Skeletal muscle tissue (tissue), 4 donors: ENCODE results near the gene RPL35A. TPM values are rescaled to one million over a fixed set of nuclear protein-coding genes. Genes with fewer than 3 reads are reported as not detected.
"Not testable (repeated sequence)": the region's sequence is repeated elsewhere in the genome, so short reads cannot be mapped to it uniquely, and the experiment has no call there.

Experiments used
- H3K27ac ChIP-seq: one replicate; pipeline ENCODE4 v1.7.0; 2013; ENCODE audit warnings: mild to moderate bottlenecking, low read depth, low read length, inconsistent platforms
- H3K27me3 ChIP-seq, 3 donors: one replicate each; pipeline ENCODE4 v1.7.0; 2013; ENCODE audit warnings: low read length in 3 of 3; ENCODE audit not compliant: control insufficient read depth in 3 of 3, insufficient read depth in 3 of 3
- H3K36me3 ChIP-seq, 3 donors: one replicate each; pipeline ENCODE4 v1.7.0; 2013; ENCODE audit warnings: low read length in 3 of 3; ENCODE audit not compliant: control insufficient read depth in 3 of 3, insufficient read depth in 3 of 3
- H3K4me1 ChIP-seq, 3 donors: one replicate each; pipeline ENCODE4 v1.7.0; 2013; ENCODE audit warnings: low read length in 3 of 3, mild to moderate bottlenecking in 3 of 3; ENCODE audit not compliant: control insufficient read depth in 3 of 3, insufficient read depth in 3 of 3
- H3K4me3 ChIP-seq, 3 donors: one replicate each; pipeline ENCODE4 v1.7.0; 2013; ENCODE audit warnings: low read length in 3 of 3
- H3K9ac ChIP-seq, 3 donors: one replicate each; pipeline ENCODE4 v1.7.0; 2013; ENCODE audit warnings: low read length in 3 of 3, mild to moderate bottlenecking in 3 of 3, moderate library complexity in 2 of 3, low read depth in 1 of 3
- H3K9me3 ChIP-seq, 3 donors: one replicate each; pipeline ENCODE4 v1.7.0; 2013; ENCODE audit warnings: low read length in 3 of 3; ENCODE audit not compliant: control insufficient read depth in 3 of 3
- total RNA-seq: library from RNA; depleted of rRNA; stranded (reverse); fragments of >200 nt; gene quantifications from one replicate; pipeline ENCODE4 v1.2.3, GENCODE V29; 2014
- donor health status: Osteomylitis.

The RPL35A gene
- total RNA-seq, 1 donor from 2014 or later = 1,632 TPM

DNA sequence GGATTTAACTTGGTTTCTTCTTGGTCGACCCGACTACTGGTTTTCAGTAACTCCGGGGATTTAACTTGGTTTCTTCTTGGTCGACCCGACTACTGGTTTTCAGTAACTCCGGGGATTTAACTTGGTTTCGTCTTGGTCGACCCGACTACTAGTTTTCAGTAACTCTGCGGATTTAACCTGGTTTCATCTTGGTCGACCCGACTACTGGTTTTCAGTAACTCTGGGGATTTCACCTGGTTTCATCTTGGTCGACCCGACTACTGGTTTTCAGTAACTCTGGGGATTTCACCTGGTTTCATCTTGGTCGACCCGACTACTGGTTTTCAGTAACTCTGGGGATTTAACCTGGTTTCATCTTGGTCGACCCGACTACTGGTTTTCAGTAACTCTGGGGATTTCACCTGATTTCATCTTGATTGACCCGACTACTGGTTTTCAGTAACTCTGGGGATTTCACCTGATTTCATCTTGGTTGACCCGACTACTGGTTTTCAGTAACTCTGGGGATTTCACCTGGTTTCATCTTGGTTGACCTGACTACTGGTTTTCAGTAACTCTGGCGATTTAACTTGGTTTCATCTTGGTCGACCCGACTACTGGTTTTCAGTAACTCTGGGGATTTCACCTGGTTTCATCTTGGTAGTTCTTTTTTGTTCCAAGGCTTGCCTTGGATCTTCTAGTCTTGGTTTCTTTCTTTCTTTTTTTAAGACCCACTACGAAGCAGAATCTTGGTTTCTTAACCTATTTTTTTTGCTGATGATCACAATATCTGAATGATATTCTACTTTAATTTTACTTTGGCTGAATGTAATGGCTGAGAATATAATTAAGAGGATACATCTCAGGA is 28.3 kb upstream of the RPL35A start:
- H3K9ac ChIP-seq, H3K4me1 ChIP-seq, H3K36me3 ChIP-seq, H3K9me3 ChIP-seq, H3K4me3 ChIP-seq, H3K27me3 ChIP-seq, H3K27ac ChIP-seq: not testable (repeated sequence)

- Histone ChIP-seq H3K9ac (no peak overlapping the region), H3K9me3 (no peaks in the 10 kb centered on the region), H3K27ac (no peak overlapping the region), H3K27me3 (no peaks in the 10 kb centered on the region), H3K36me3 (peaks cover 0 to 7% (median 0%) of the 10 kb centered on the region in 3 donors), H3K4me1 (no peaks in the 10 kb centered on the region), H3K4me3 (no peak overlapping the region)
Observed at GRCh38 chr3:197926418-197926817, 23.6 kb upstream of the RPL35A start.

DNA sequence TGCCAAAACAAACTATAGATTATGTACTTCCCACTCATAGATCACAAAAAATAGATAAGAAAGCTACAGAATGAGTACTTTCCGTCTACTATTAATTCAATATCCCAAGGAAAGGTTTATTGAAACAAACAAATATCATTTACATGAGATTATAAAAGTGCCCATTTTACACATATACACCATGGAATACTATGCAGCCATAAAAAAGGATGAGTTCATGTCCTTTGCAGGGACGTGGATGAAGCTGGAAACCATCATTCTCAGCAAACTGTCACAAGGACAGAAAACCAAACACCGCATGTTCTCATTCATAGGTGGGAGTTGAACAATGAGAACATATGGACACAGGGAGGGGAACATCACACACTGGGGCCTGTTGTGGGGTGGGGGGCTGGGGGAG is 22.4 kb upstream of the RPL35A start:
- not testable (repeated sequence) for H3K27ac ChIP-seq, H3K36me3 ChIP-seq, H3K27me3 ChIP-seq, H3K4me1 ChIP-seq, H3K4me3 ChIP-seq, H3K9me3 ChIP-seq, H3K9ac ChIP-seq

DNA sequence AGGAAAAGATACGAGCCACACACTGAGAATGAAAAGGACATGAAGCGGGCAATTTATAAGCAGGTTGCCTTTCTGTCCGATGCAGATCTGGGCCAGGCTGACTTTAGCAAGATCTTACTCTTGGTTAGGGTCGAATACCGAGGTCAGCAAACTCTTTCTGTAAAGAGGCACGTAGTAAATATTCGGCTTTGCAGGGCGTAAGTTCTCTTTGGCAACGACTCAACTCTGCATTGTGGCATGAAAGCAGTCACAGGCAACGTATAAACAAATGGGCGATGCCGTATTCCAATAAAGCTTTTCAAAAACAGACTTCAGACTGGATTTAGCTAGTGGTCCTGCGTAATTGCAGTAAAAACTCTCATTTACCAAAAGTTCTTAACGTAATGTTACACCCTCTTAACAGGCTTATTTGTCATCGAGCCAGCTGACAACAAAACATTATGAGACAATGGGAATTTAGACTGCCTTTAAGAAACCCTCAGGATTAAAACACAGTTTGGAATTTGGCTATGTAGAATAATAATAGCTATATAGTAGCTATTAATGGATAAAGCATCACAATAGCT is 13.1 kb upstream of the RPL35A start:
- Histone ChIP-seq H3K36me3 (peaks cover 0 to 4% (median 2%) of the 10 kb centered on the region in 3 donors), H3K9ac (no peak overlapping the region)

DNA sequence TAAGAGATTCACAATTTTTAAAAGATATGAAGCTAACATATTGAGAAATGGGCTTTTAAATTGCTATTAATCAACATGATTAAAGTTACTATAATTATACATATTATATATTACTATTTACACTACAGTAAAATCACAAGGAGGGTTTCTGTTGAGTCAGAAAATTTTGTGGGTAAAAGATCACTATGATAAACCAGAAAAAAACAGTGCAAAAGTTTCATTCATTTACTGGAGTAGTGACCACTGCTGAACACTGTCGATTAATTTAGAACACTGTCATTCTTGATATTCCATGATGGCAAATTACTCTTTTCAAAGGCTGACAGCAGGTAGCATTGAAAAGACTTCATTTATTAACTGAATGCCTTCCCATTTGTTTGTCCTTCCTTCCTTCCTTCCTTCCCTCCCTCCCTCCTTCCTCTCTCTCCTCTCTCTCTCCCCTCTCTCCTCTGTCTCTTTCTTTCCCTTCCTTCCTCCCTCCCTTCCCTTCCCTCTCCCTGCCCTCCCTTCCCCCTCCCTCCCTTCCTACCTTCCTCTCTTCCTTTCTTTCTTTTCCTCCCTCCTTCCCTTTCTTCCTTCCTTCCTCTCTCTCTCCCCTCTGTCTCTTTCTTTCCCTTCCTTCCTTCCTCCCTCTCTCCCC is 9.1 kb upstream of the RPL35A start:
- no peak overlapping the region for H3K4me3 ChIP-seq

More for the DNA sequence above, 13.1 kb upstream of the RPL35A start:
- Histone ChIP-seq H3K27me3 (no peaks in the 10 kb centered on the region), H3K27ac (no peak overlapping the region), H3K4me1 (no peaks in the 10 kb centered on the region), H3K9me3 (no peaks in the 10 kb centered on the region), H3K4me3 (no peak overlapping the region)

DNA sequence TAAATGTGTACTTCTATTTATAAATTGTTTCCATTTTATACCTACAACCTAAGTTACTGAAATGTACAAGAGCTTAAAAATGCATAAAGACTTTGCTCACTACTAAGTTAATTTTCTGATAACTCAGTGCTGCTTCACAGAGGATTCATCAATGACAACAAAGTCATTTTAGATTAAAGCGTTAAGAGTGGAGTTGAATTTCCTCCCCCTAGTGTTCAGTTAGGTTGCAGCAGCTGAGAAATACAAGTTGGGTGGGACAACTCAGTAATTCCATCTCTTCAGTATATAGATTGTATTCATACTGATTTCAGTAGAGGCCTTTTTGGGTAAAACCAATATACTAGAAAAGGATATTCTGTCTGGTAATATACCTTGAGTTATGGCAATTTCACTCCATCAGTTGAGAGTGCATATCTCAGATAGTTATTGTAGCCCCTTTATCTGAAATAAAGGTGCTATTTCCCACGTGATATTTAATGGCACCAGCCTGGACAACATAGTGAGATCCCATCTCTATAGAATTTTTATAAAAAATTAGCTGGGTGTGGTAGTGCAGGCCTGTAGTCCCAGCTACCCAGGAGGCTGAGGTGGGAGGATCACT is 6.9 kb upstream of the RPL35A start:
- no peak overlapping the region for H3K9ac ChIP-seq
- no peak overlapping the region for H3K27ac ChIP-seq
- H3K4me3 ChIP-seq = no peak overlapping the region
- H3K36me3 ChIP-seq = no peaks in the 10 kb centered on the region
- H3K4me1 ChIP-seq = no peaks in the 10 kb centered on the region
- no peaks in the 10 kb centered on the region for H3K9me3 ChIP-seq
- no peaks in the 10 kb centered on the region for H3K27me3 ChIP-seq

More for the DNA sequence above, 9.1 kb upstream of the RPL35A start:
- H3K4me1 ChIP-seq = no peaks in the 10 kb centered on the region
- H3K9me3 ChIP-seq = no peaks in the 10 kb centered on the region
- H3K27me3 ChIP-seq = no peaks in the 10 kb centered on the region
- H3K27ac ChIP-seq = no peak overlapping the region
- no peak overlapping the region for H3K9ac ChIP-seq
- H3K36me3 ChIP-seq = no peaks in the 10 kb centered on the region

DNA sequence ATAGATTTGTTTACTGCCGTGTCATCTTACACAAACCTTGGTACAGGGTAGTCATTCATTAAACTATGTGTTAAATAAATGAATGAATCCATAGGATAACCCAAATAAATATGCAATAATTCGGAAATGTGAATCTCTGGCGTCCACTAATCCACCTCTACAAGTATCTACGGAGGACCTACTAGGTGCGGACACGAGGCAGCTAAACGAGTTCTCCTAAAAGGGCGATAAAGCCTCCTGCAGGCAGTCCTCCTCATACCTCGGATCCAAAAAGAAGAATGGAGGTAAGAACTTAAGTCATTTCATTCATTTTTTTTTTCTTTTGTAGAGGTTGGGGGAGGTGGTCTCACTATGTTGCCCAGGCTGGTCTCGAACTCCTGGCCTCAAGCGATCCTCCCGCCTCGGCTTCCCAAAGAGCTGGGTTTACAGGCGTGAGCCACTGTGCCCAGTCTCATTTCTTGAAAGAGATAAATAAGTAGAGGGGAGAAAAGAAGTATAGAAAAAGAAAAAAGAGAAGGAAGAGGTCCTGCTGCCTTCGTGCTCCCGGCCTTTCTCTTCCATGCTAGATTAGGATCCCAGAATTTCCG is 706 bp upstream of the RPL35A start:
- Histone ChIP-seq H3K9me3 (no peaks in the 10 kb centered on the region), H3K36me3 (peaks cover 18 to 19% (median 18%) of the 10 kb centered on the region in 3 donors), H3K4me3 (peak overlapping the region; percentile 89 to 98 (median 94)), H3K27ac (peak overlapping the region; percentile 94), H3K27me3 (no peaks in the 10 kb centered on the region), H3K4me1 (peaks cover 12 to 37% (median 22%) of the 10 kb centered on the region in 3 donors), H3K9ac (peak overlapping the region; percentile 93 to 98 (median 94))

GRCh38 chr3:197950677-197951061 is 679 bp downstream of the RPL35A start:
- no peaks in the 10 kb centered on the region for H3K27me3 ChIP-seq
- H3K36me3 ChIP-seq = peaks cover 30 to 32% (median 32%) of the 10 kb centered on the region in 3 donors
- H3K27ac ChIP-seq = peak overlapping the region; percentile 94
- peaks cover 12 to 38% (median 22%) of the 10 kb centered on the region in 3 donors for H3K4me1 ChIP-seq
- peak overlapping the region; percentile 93 to 98 (median 94) for H3K9ac ChIP-seq
- H3K9me3 ChIP-seq = no peaks in the 10 kb centered on the region
- H3K4me3 ChIP-seq = peak overlapping the region; percentile 89 to 98 (median 94)

DNA sequence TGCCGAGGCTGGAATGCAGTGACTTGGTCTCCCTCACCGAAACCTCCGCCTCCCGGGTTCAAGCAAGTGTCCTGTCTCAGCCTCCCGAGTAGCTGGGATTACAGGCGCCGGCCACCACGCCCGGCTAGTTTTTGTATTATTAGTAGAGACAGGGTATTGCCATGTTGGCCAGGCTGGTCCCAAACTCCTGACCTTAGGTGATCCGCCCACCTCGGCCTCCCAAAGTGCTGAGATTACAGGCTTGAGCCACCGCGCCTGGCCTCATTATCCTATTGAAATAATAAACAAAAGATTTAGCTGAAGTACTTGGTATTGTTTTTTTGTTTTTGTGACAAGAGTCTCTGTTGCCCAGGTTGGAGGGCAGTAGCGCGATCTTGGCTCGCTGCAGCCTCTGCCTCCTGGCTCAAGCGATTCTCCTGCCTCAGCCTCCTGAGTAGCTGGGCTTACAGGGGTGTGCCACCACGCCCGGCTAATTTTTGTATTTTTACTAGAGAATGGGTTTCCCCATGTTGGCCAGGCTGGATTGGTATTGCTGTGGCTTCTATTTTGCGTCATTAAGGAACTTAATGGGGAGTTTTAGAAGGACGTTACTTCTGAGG is 1.5 kb downstream of the RPL35A start:
- H3K27ac ChIP-seq = no peak overlapping the region
- H3K4me1 ChIP-seq = peaks cover 12 to 38% (median 22%) of the 10 kb centered on the region in 3 donors
- no peaks in the 10 kb centered on the region for H3K9me3 ChIP-seq
- peak overlapping the region; percentile 93 to 98 (median 94) for H3K9ac ChIP-seq
- peaks cover 38 to 41% (median 39%) of the 10 kb centered on the region in 3 donors for H3K36me3 ChIP-seq
- peak overlapping the region in 2 of 3 donors; percentile 89 to 98 for H3K4me3 ChIP-seq
- no peaks in the 10 kb centered on the region for H3K27me3 ChIP-seq
